B cell (primary cell): ENCODE measurements around the gene ITGB2.

Experiments
- CTCF ChIP-seq: fragments of 200-600 bp; IDR thresholded peaks from one replicate; pipeline ENCODE4 v1.8.0; 2022; ENCODE audit warnings: antibody characterized with exemption, mild to moderate bottlenecking
- EZH2 ChIP-seq: IDR thresholded peaks from 2 replicates; pipeline ENCODE4 v1.6.1; 2012; ENCODE audit warnings: borderline replicate concordance, low read depth, mild to moderate bottlenecking, moderate library complexity, low read length; ENCODE audit not compliant: insufficient read depth, poor library complexity, severe bottlenecking

DNA sequence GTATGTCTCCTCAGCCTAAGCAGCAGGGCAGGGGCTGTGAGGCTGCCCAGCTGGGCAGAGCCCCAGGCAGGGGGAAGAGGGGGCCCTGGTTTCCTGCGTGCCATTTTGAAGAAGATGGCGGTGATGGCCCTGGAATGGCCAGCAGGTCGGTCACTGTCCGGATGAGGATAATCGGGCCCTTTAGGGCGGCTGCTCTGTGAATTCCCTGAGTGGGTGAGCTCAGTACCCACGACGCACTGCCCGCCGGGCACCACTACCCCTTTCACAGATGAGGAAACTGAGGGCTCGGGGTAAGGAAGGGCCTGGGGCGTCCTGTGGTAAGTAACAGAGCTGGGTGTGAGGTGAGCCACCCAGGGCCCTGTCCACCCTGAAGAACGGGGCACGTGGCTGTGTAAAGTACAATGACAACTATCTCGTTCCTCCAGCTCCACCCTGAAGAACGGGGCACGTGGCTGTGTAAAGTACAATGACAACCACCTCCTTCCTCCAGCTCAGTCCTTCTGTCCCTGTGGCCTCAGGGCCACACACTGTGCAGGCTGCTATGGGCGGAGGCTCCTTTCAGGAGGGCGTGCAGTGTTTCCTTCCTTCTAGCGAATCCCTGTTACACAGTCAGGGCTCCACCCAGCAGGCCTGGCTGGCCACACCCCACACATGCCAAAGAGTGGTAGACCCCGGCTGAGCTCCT, 23.2 kb downstream of the ITGB2 start:
- TF ChIP-seq CTCF (no peak), EZH2 (no peak)
